Psoas muscle (tissue), 8 donors: ENCODE results near the gene WDPCP. TPM values are rescaled to one million over a fixed set of nuclear protein-coding genes. Genes with fewer than 3 reads are reported as not detected.

Source experiments
- ATAC-seq, 4 donors: fragments of 200-7000 bp; cut with Tn5 transposase; one replicate each; pipeline ENCODE4 v1.9.1; 2020; ENCODE audit warnings: moderate library complexity in 3 of 4, mild to moderate bottlenecking in 2 of 4
- DNase-seq, 2 donors: peaks; one replicate each; pipeline ENCODE4 v3.0.0-alpha.2; 2020
- H3K27ac ChIP-seq: fragments of 200-600 bp; one replicate; pipeline ENCODE4 v1.8.0; 2022
- H3K27me3 ChIP-seq, 3 donors: fragments of 200-600 bp in 1 of 3; one replicate each; pipeline versions ENCODE4 v1.6.1 to v1.8.0; 2013 to 2022; ENCODE audit warnings: low read length in 2 of 3, mild to moderate bottlenecking in 2 of 3, moderate library complexity in 1 of 3; ENCODE audit not compliant: insufficient read depth in 3 of 3
- H3K36me3 ChIP-seq, 2 donors: fragments of 200-600 bp in 1 of 2; one replicate each; pipeline versions ENCODE4 v1.6.1 to v1.8.0; 2013 to 2022; ENCODE audit warnings: low read depth in 1 of 2, mild to moderate bottlenecking in 1 of 2, moderate library complexity in 1 of 2; ENCODE audit not compliant: insufficient read depth in 1 of 2
- H3K4me1 ChIP-seq: fragments of 200-600 bp; one replicate; pipeline ENCODE4 v1.8.0; 2022
- H3K4me3 ChIP-seq: fragments of 200-600 bp; one replicate; pipeline ENCODE4 v1.8.0; 2022; ENCODE audit warnings: mild to moderate bottlenecking
- H3K9me3 ChIP-seq: fragments of 200-600 bp; one replicate; pipeline ENCODE4 v1.8.0; 2022
- WGBS, 3 donors: extraction: QIAGEN DNeasy Blood & Tissue Kit; methylation state at CpG; one replicate each; pipeline versions ENCODE4 v1.1.6 to v1.1.7; 2013; 5-methylcytosine and 5-hydroxymethylcytosine counted together
- intact Hi-C, 2 donors: fragments of 100-400 bp; cut with DNase I; formaldehyde crosslinking; loops; one replicate each; pipeline versions ENCODE4 v1.11.0 to v1.14.2; 2022
- polyA plus RNA-seq, 3 donors: library from polyadenylated mRNA; stranded (reverse); fragments of 200-250 nt; gene quantifications; one replicate each; pipeline ENCODE4 v1.2.3, GENCODE V29; 2013
- total RNA-seq, 4 donors: library from RNA; stranded (reverse); fragmentation: NEBNext Ultra II Directional in 2 of 4; extraction: Animal tissue kit (Norgen Biotek cat#: 25700) in 2 of 4; gene quantifications; one replicate each; pipeline versions ENCODE4 v1.2.1 to v1.2.4, GENCODE V29; 2021 to 2023
- TF ChIP-seq, protein P1 (sequence below): fragments of 200-600 bp; IDR thresholded peaks from one replicate; pipeline ENCODE4 v1.8.0; 2022; ENCODE audit warnings: antibody characterized with exemption
- donor health status: healthy with polysubstance abuse.
- donor health status: DM: no; HTN: no; CAD: no; lungs with moderate emphysema.
- donor health status: Bipolar disorder and iron deficiency.
- donor health status: healthy.
- donor health status: DM: yes; HTN: yes; CAD: no.
- donor health status: DM: no; HTN: no; CAD: no.
- donor health status: DM: no; HTN: no; CAD: no.
- donor health status: DM: yes; HTN: yes; CAD: no.

Gene WDPCP
- total and polyA plus RNA-seq, 7 donors = 1.7 to 17.2 (median 4.4) TPM

DNA sequence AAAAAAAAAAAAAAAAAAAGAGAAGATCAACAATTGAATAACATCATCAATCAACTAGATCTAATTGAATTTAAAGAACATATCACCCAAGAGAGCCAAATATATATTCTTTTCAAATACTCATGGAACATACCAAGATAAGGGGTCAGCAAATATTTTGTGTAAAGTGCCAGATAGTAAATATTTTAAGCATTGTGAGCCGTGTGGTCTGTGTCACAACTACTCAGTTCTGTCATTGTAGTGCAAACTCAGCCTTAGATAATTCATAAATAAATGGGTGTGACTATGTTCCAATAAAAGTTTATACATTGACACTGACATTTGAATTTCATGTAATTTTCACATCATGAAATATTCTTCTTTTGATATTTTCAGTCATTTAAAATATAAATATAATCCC, 491.8 kb downstream of the WDPCP start:
- Histone ChIP-seq H3K36me3 (no peaks in the 10 kb centered on the region), H3K4me3 (no peak overlapping the region), H3K27me3 (no peaks in the 10 kb centered on the region), H3K4me1 (no peaks in the 10 kb centered on the region), H3K9me3 (peaks cover 1% of the 10 kb centered on the region), H3K27ac (no peak overlapping the region)
- intact Hi-C loops = no loop called here
- TF ChIP-seq, protein P1, sequence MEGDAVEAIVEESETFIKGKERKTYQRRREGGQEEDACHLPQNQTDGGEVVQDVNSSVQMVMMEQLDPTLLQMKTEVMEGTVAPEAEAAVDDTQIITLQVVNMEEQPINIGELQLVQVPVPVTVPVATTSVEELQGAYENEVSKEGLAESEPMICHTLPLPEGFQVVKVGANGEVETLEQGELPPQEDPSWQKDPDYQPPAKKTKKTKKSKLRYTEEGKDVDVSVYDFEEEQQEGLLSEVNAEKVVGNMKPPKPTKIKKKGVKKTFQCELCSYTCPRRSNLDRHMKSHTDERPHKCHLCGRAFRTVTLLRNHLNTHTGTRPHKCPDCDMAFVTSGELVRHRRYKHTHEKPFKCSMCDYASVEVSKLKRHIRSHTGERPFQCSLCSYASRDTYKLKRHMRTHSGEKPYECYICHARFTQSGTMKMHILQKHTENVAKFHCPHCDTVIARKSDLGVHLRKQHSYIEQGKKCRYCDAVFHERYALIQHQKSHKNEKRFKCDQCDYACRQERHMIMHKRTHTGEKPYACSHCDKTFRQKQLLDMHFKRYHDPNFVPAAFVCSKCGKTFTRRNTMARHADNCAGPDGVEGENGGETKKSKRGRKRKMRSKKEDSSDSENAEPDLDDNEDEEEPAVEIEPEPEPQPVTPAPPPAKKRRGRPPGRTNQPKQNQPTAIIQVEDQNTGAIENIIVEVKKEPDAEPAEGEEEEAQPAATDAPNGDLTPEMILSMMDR = no peak
- WGBS, 3 donors = 53 to 62% (median 55%) methylated on average over 1 of the region's 1 CpG
- ATAC-seq (no peak), DNase-seq (no peak)

GRCh38 chr2:63093502-63093901, 494.8 kb downstream of the WDPCP start:
- intact Hi-C loops = no loop called here
- no peak for ATAC-seq
- TF ChIP-seq, protein P1 = no peak
- Histone ChIP-seq H3K36me3 (no peaks in the 10 kb centered on the region), H3K9me3 (no peaks in the 10 kb centered on the region), H3K27ac (no peak overlapping the region), H3K4me3 (no peak overlapping the region), H3K4me1 (no peaks in the 10 kb centered on the region), H3K27me3 (no peaks in the 10 kb centered on the region)
- DNase-seq = no peak
- 88 to 96% (median 91%) methylated on average over 1 of the region's 1 CpG for WGBS, 3 donors

DNA sequence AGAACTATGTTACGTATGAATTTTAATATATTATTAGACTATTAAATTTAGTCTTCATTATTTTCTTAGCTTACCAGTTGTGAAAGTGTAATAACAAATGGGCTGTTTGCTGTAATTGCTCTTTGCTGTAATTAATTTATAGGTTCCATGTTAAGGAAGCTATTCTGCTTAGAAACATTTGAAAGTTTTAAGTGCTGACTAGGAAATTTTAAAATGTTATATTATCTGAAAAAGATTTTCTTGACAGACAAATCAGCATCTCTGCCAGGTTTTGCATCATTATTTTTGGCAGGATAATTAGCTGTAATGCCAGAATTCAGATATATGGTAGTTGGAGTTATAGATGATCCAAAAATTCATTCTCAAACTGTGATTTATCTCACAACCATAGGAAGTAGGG, 495.4 kb downstream of the WDPCP start:
- no peaks in the 10 kb centered on the region for H3K4me1 ChIP-seq
- WGBS, 3 donors = 0 to 2% (median 2%) methylated on average over 1 of the region's 1 CpG
- TF ChIP-seq, protein P1 = no peak
- intact Hi-C loops = no loop called here
- H3K27ac ChIP-seq = no peak overlapping the region
- DNase-seq = no peak
- ATAC-seq = no peak
- no peaks in the 10 kb centered on the region for H3K27me3 ChIP-seq
- no peak overlapping the region for H3K4me3 ChIP-seq
- H3K9me3 ChIP-seq = no peaks in the 10 kb centered on the region
- no peaks in the 10 kb centered on the region for H3K36me3 ChIP-seq

DNA sequence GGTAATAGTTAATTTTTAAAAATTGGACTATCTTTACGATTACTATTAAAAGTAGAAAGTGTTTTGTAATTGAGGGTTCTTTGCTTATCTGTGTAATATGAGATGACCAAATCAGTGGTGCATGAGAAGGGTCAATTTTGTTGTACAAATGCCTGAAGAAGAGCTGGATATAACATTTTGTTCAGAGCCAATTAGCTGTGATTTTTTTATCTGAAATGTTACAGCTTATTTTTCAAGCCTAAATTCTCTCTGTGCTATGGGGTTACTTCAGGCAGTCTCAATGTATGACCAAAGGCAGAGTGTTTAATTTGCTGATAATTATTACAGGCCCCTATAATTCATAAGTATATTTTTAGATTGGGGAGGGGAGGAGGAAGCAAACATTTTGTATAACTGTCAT, 495.9 kb downstream of the WDPCP start:
- Histone ChIP-seq H3K27me3 (no peaks in the 10 kb centered on the region), H3K27ac (no peak overlapping the region), H3K4me1 (no peaks in the 10 kb centered on the region), H3K36me3 (no peaks in the 10 kb centered on the region), H3K9me3 (no peaks in the 10 kb centered on the region), H3K4me3 (no peak overlapping the region)
- DNase-seq (no peak), ATAC-seq (no peak)
- TF ChIP-seq, protein P1 = no peak
- intact Hi-C loops = no loop called here
- WGBS, 3 donors = 78 to 90% (median 89%) methylated on average over 1 of the region's 1 CpG

DNA sequence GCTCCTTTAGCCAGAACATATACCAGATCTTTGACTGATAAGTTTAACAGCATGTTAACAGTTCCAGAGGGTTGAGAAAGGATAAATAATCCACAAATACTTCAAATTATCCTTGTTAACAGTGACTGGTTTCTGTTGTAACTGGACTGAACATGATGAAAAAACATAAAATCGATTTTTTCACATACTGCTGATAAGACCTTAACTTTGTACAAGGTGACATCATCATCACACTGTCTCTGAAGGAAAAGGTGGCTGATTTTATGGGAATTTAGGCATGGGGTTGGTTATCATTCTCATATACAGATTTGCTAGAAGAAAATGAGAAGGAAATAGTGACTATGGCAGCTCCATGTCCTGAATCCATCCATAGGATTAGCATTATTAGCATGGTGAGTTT, 501.6 kb downstream of the WDPCP start:
- no peak overlapping the region for H3K27ac ChIP-seq
- intact Hi-C loops = no loop called here
- DNase-seq (no peak), ATAC-seq (no peak)
- H3K4me3 ChIP-seq = no peak overlapping the region
- no peaks in the 10 kb centered on the region for H3K4me1 ChIP-seq
- TF ChIP-seq, protein P1 = no peak
- no peaks in the 10 kb centered on the region for H3K27me3 ChIP-seq
- no peaks in the 10 kb centered on the region for H3K9me3 ChIP-seq
- H3K36me3 ChIP-seq = no peaks in the 10 kb centered on the region
- WGBS, 3 donors = 49 to 56% (median 53%) methylated on average over 1 of the region's 1 CpG
